Muscle layer of duodenum (tissue), 2 donors: ENCODE data around the gene MMP20.

Experiments
- H3K27ac ChIP-seq: one replicate; pipeline ENCODE4 v1.7.0; 2013; ENCODE audit warnings: mild to moderate bottlenecking, low read length
- H3K27me3 ChIP-seq: one replicate; pipeline ENCODE4 v1.7.0; 2013; ENCODE audit warnings: low read depth, mild to moderate bottlenecking, control low read depth, low read length
- H3K36me3 ChIP-seq, 2 donors: one replicate each; pipeline ENCODE4 v1.7.0; 2013; ENCODE audit warnings: low read length in 2 of 2, control low read depth in 1 of 2, mild to moderate bottlenecking in 1 of 2; ENCODE audit not compliant: insufficient read depth in 2 of 2, control insufficient read depth in 1 of 2
- H3K4me1 ChIP-seq, 2 donors: one replicate each; pipeline ENCODE4 v1.7.0; 2013; ENCODE audit warnings: low read length in 2 of 2, mild to moderate bottlenecking in 2 of 2, control low read depth in 1 of 2, moderate library complexity in 1 of 2; ENCODE audit not compliant: insufficient read depth in 2 of 2, control insufficient read depth in 1 of 2
- H3K4me3 ChIP-seq, 2 donors: one replicate each; pipeline ENCODE4 v1.7.0; 2013; ENCODE audit warnings: low read length in 2 of 2, low read depth in 1 of 2, mild to moderate bottlenecking in 1 of 2
- H3K9me3 ChIP-seq, 2 donors: one replicate each; pipeline ENCODE4 v1.7.0; 2013; ENCODE audit warnings: low read length in 2 of 2, control low read depth in 1 of 2, mild to moderate bottlenecking in 1 of 2; ENCODE audit not compliant: control insufficient read depth in 1 of 2
- donor health status: healthy.

The MMP20 gene

GRCh38 chr11:102528618-102529017 is 96.5 kb downstream of the MMP20 start:
- H3K9me3 ChIP-seq, result no peaks in the 10 kb centered on the region
- no peak overlapping the region for H3K27ac ChIP-seq
- no peaks in the 10 kb centered on the region for H3K4me1 ChIP-seq
- no peaks in the 10 kb centered on the region for H3K27me3 ChIP-seq
- no peaks in the 10 kb centered on the region for H3K36me3 ChIP-seq
- H3K4me3 ChIP-seq, result no peak overlapping the region

- Histone ChIP-seq H3K4me3 (no peak overlapping the region), H3K27me3 (no peaks in the 10 kb centered on the region), H3K4me1 (no peaks in the 10 kb centered on the region), H3K9me3 (no peaks in the 10 kb centered on the region), H3K27ac (no peak overlapping the region), H3K36me3 (no peaks in the 10 kb centered on the region)
These were observed 97.4 kb downstream of the MMP20 start for GRCh38 chr11:102527684-102528083.

GRCh38 chr11:102527041-102527440 is 98.1 kb downstream of the MMP20 start:
- H3K4me1 ChIP-seq, result no peaks in the 10 kb centered on the region
- H3K9me3 ChIP-seq, result no peaks in the 10 kb centered on the region
- H3K27ac ChIP-seq, result no peak overlapping the region
- H3K4me3 ChIP-seq, result no peak overlapping the region
- H3K36me3 ChIP-seq, result no peaks in the 10 kb centered on the region
- no peaks in the 10 kb centered on the region for H3K27me3 ChIP-seq
